Uterus (tissue), 4 donors: Measurements from ENCODE around the gene UTP20. TPM values are rescaled to one million over a fixed set of nuclear protein-coding genes. Genes with fewer than 3 reads are reported as not detected.

Experiments used
- DNase-seq, 2 donors: peaks; one replicate each; pipeline ENCODE4 v3.0.0-alpha.2; 2019 to 2020
- H3K27ac ChIP-seq, 2 donors: fragments of 200-600 bp; sonication (generic); 1 replicate in 1 of 2; 2 replicates in 1 of 2; pipeline ENCODE4 v1.5.1; 2016 to 2018
- H3K27me3 ChIP-seq, 2 donors: fragments of 200-600 bp; sonication (generic); one replicate each; pipeline ENCODE4 v1.5.1; 2018 to 2019; ENCODE audit warnings: control low read depth in 1 of 2
- H3K36me3 ChIP-seq, 2 donors: fragments of 200-600 bp; sonication (generic); one replicate each; pipeline ENCODE4 v1.5.1; 2019; ENCODE audit warnings: control low read depth in 1 of 2
- H3K4me1 ChIP-seq, 2 donors: fragments of 200-600 bp; sonication (generic); one replicate each; pipeline ENCODE4 v1.5.1; 2018 to 2019; ENCODE audit warnings: control low read depth in 1 of 2
- H3K4me3 ChIP-seq, 2 donors: fragments of 200-600 bp; sonication (generic); 1 replicate in 1 of 2; 2 replicates in 1 of 2; pipeline ENCODE4 v1.5.1; 2018 to 2019; ENCODE audit warnings: mild to moderate bottlenecking in 1 of 2
- H3K9me3 ChIP-seq, 2 donors: fragments of 200-600 bp; sonication (generic); one replicate each; pipeline ENCODE4 v1.5.1; 2019; ENCODE audit warnings: control low read depth in 1 of 2
- CTCF ChIP-seq, 4 experiments: fragments of 200-600 bp in 2 of 4; fragments of 450-650 bp in 2 of 4; sonication (generic) in 2 of 4; IDR thresholded peaks; one replicate each; pipeline ENCODE4 v1.5.1; 2016 to 2019; ENCODE audit warnings: antibody characterized with exemption in 4 of 4, mild to moderate bottlenecking in 2 of 4, moderate library complexity in 1 of 4
- POLR2A ChIP-seq, 2 donors: fragments of 450-650 bp; IDR thresholded peaks; one replicate each; pipeline ENCODE4 v1.6.1; 2016; ENCODE audit warnings: antibody characterized with exemption in 2 of 2, mild to moderate bottlenecking in 1 of 2, moderate library complexity in 1 of 2
- intact Hi-C: fragments of 100-400 bp; cut with DNase I; formaldehyde crosslinking; loops from one replicate; pipeline ENCODE4 v1.15.1; 2023; ENCODE audit warnings: low total_unique reads
- total RNA-seq, 4 donors: library from RNA; depleted of rRNA in 3 of 4; stranded (reverse); fragments of >200 nt in 3 of 4; gene quantifications; one replicate each; pipeline versions ENCODE4 v1.1.0 to v1.2.4, GENCODE V29; 2014 to 2023
- donor health status: DM: yes; HTN: yes; CAD: no.

Gene UTP20
- total RNA-seq, 4 donors from 2014 or later, result 8.2 to 32.7 (median 16.2) TPM

GRCh38 chr12:101238800-101239329 is 41.0 kb upstream of the UTP20 start:
- H3K27ac ChIP-seq, result no peak overlapping the region
- TF ChIP-seq POLR2A (IDR thresholded peaks at IDR 0.05) (no peak), CTCF (IDR thresholded peaks at IDR 0.05) (no peak)
- no peak for DNase-seq
- no peak overlapping the region for H3K4me3 ChIP-seq
- intact Hi-C loops, result no loop called here
- no peaks in the 10 kb centered on the region for H3K27me3 ChIP-seq
- no peaks in the 10 kb centered on the region for H3K9me3 ChIP-seq
- no peaks in the 10 kb centered on the region for H3K4me1 ChIP-seq
- H3K36me3 ChIP-seq, result no peaks in the 10 kb centered on the region

GRCh38 chr12:101243074-101243473 is 36.8 kb upstream of the UTP20 start:
- no peak overlapping the region for H3K4me3 ChIP-seq

GRCh38 chr12:101243616-101244015 is 36.3 kb upstream of the UTP20 start:
- DNase-seq, result no peak
- no peaks in the 10 kb centered on the region for H3K27me3 ChIP-seq
- TF ChIP-seq CTCF (IDR thresholded peaks at IDR 0.05) (no peak), POLR2A (IDR thresholded peaks at IDR 0.05) (no peak)
- no peaks in the 10 kb centered on the region for H3K36me3 ChIP-seq
- no peaks in the 10 kb centered on the region for H3K9me3 ChIP-seq
- intact Hi-C loops, result no loop called here
- H3K27ac ChIP-seq, result no peak overlapping the region
- no peaks in the 10 kb centered on the region for H3K4me1 ChIP-seq
- H3K4me3 ChIP-seq, result no peak overlapping the region

More at GRCh38 chr12:101243074-101243473, 36.8 kb upstream of the UTP20 start:
- Histone ChIP-seq H3K27ac (no peak overlapping the region), H3K27me3 (no peaks in the 10 kb centered on the region), H3K9me3 (no peaks in the 10 kb centered on the region), H3K4me1 (no peaks in the 10 kb centered on the region), H3K36me3 (no peaks in the 10 kb centered on the region)
- TF ChIP-seq CTCF (IDR thresholded peaks at IDR 0.05), result no peak
- no peak for TF ChIP-seq POLR2A (IDR thresholded peaks at IDR 0.05)
- intact Hi-C loops, result no loop called here
- DNase-seq, result no peak

GRCh38 chr12:101256266-101256665 is 23.6 kb upstream of the UTP20 start:
- H3K27me3 ChIP-seq, result no peaks in the 10 kb centered on the region
- H3K9me3 ChIP-seq, result no peaks in the 10 kb centered on the region
- intact Hi-C loops, result no loop called here
- no peak overlapping the region for H3K4me3 ChIP-seq
- no peak overlapping the region for H3K27ac ChIP-seq
- H3K4me1 ChIP-seq, result no peaks in the 10 kb centered on the region
- TF ChIP-seq CTCF (IDR thresholded peaks at IDR 0.05) (no peak), POLR2A (IDR thresholded peaks at IDR 0.05) (no peak)
- H3K36me3 ChIP-seq, result no peaks in the 10 kb centered on the region
- no peak for DNase-seq

DNA sequence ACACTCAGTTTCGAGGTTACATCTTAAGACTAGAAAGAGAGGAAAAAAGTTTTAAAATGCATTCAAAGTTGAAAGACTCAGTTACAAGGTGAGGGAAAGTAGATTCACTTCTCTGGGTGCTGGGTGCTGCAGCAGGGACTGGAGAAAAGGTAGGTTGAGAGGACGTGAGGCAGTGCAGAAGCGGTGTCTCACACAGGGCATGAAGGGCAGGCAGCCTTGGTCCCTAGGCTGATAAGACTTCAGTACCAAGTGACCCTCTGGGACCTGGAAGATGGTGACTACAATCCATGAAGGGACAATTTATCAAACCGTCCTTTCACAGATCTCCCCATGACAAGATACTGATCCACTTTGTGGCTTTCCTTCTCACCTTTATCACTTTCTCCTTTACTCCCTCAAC is 22.5 kb upstream of the UTP20 start:
- intact Hi-C loops, result no loop called here
- Histone ChIP-seq H3K27me3 (no peaks in the 10 kb centered on the region), H3K36me3 (no peaks in the 10 kb centered on the region), H3K9me3 (no peaks in the 10 kb centered on the region), H3K4me1 (no peaks in the 10 kb centered on the region), H3K27ac (no peak overlapping the region), H3K4me3 (no peak overlapping the region)
- no peak for DNase-seq
- TF ChIP-seq CTCF (IDR thresholded peaks at IDR 0.05), result no peak
- no peak for TF ChIP-seq POLR2A (IDR thresholded peaks at IDR 0.05)
